WTC11 (cell line): ENCODE results near the gene DLL4. TPM values are rescaled to one million over a fixed set of nuclear protein-coding genes. Genes with fewer than 3 reads are reported as not detected.

Source experiments
- ATAC-seq: fragments of 200-7000 bp; cut with Tn5 transposase; 2 replicates; pipeline ENCODE4 v1.10.0; 2021; ENCODE audit warnings: mild to moderate bottlenecking, moderate library complexity
- CTCF ChIA-PET: fragments of 300-600 bp; sonication (Branson Sonifier 250); formaldehyde crosslinking; loops from one replicate; lab custom pipeline; 2021; ENCODE audit warnings: antibody characterized with exemption; lab: Charles Lee
- POLR2A ChIA-PET: fragments of 350-600 bp; sonication (Branson Sonifier 250); formaldehyde crosslinking; loops from one replicate; lab custom pipeline; 2021; ENCODE audit warnings: antibody characterized with exemption; lab: Charles Lee
- DNase-seq: peaks from one replicate; pipeline ENCODE4 v3.0.0; 2021; ENCODE audit warnings: low spot score
- H3K27ac Mint-ChIP-seq: 2 replicates; pipeline ENCODE4 v1.8.0; 2021; ENCODE audit warnings: mixed read lengths
- H3K27me3 Mint-ChIP-seq: 2 replicates; pipeline ENCODE4 v1.8.0; 2021; ENCODE audit warnings: low read depth, mild to moderate bottlenecking, moderate library complexity, mixed read lengths
- H3K36me3 Mint-ChIP-seq: 2 replicates; pipeline ENCODE4 v1.8.0; 2021; ENCODE audit warnings: mixed read lengths
- H3K4me1 Mint-ChIP-seq: 2 replicates; pipeline ENCODE4 v1.8.0; 2022; ENCODE audit warnings: mixed read lengths
- H3K4me3 Mint-ChIP-seq: 2 replicates; pipeline ENCODE4 v1.8.0; 2021; ENCODE audit warnings: mild to moderate bottlenecking, moderate library complexity, mixed read lengths
- H3K9me3 Mint-ChIP-seq: 2 replicates; pipeline ENCODE4 v1.8.0; 2021; ENCODE audit warnings: mixed read lengths
- ARID4B ChIP-seq: sonication (generic); formaldehyde crosslinking; IDR thresholded peaks from 2 replicates; pipeline ENCODE4 v1.8.0; 2023; ENCODE audit warnings: missing genetic modification reagents, mild to moderate bottlenecking, borderline replicate concordance
- ATF1 ChIP-seq: sonication (generic); formaldehyde crosslinking; IDR thresholded peaks from 2 replicates; pipeline ENCODE4 v1.8.1; 2023; ENCODE audit warnings: mild to moderate bottlenecking, moderate library complexity, missing genetic modification reagents
- CBFB ChIP-seq: sonication (generic); formaldehyde crosslinking; IDR thresholded peaks from 2 replicates; pipeline ENCODE4 v1.8.1; 2022; ENCODE audit warnings: mild to moderate bottlenecking, low read depth, missing genetic modification reagents
- CREM ChIP-seq: sonication (generic); formaldehyde crosslinking; IDR thresholded peaks from 2 replicates; pipeline ENCODE4 v1.8.1; 2022; ENCODE audit warnings: mild to moderate bottlenecking, missing genetic modification reagents, moderate library complexity
- E2F1 ChIP-seq: sonication (generic); formaldehyde crosslinking; IDR thresholded peaks from 2 replicates; pipeline ENCODE4 v1.8.0; 2022; ENCODE audit warnings: mild to moderate bottlenecking, missing genetic modification reagents
- EMX1 ChIP-seq: fragments of 250-450 bp; sonication (Bioruptor Pico); IDR thresholded peaks from 2 replicates; pipeline ENCODE4 v1.8.0; 2021; ENCODE audit warnings: mild to moderate bottlenecking
- ESRRA ChIP-seq: sonication (generic); formaldehyde crosslinking; IDR thresholded peaks from 2 replicates; pipeline ENCODE4 v1.8.1; 2022; ENCODE audit warnings: mild to moderate bottlenecking, missing genetic modification reagents, borderline replicate concordance
- ETV6 ChIP-seq: sonication (generic); formaldehyde crosslinking; IDR thresholded peaks from 2 replicates; pipeline ENCODE4 v1.8.1; 2022; ENCODE audit warnings: mild to moderate bottlenecking, missing genetic modification reagents
- FOXJ3 ChIP-seq: sonication (generic); formaldehyde crosslinking; IDR thresholded peaks from 2 replicates; pipeline ENCODE4 v1.9.0; 2021; ENCODE audit warnings: missing genetic modification reagents, mild to moderate bottlenecking, borderline replicate concordance
- FOXK1 ChIP-seq: sonication (generic); formaldehyde crosslinking; IDR thresholded peaks from 2 replicates; pipeline ENCODE4 v1.8.0; 2022; ENCODE audit warnings: mild to moderate bottlenecking, moderate library complexity, missing genetic modification reagents
- FOXP4 ChIP-seq: sonication (generic); formaldehyde crosslinking; IDR thresholded peaks from 2 replicates; pipeline ENCODE4 v1.8.0; 2022; ENCODE audit warnings: mild to moderate bottlenecking, missing genetic modification reagents
- GABPB1 ChIP-seq: sonication (generic); formaldehyde crosslinking; IDR thresholded peaks from 2 replicates; pipeline ENCODE4 v1.8.1; 2023; ENCODE audit warnings: mild to moderate bottlenecking, missing genetic modification reagents
- GRHL2 ChIP-seq: fragments of 250-450 bp; sonication (Bioruptor Pico); IDR thresholded peaks from 2 replicates; pipeline ENCODE4 v1.8.0; 2022; ENCODE audit warnings: mild to moderate bottlenecking, moderate library complexity; ENCODE audit not compliant: insufficient replicate concordance, severe bottlenecking
- IRF2 ChIP-seq: sonication (generic); formaldehyde crosslinking; IDR thresholded peaks from 2 replicates; pipeline ENCODE4 v1.8.0; 2022; ENCODE audit warnings: low read depth, missing genetic modification reagents, borderline replicate concordance
- MYBL2 ChIP-seq: sonication (generic); formaldehyde crosslinking; IDR thresholded peaks from 2 replicates; pipeline ENCODE4 v1.8.1; 2023; ENCODE audit warnings: mild to moderate bottlenecking, moderate library complexity, missing genetic modification reagents
- NFATC4 ChIP-seq: fragments of 250-450 bp; sonication (Bioruptor Pico); IDR thresholded peaks from 2 replicates; pipeline ENCODE4 v1.9.0; 2021; ENCODE audit warnings: mild to moderate bottlenecking
- NR2C2 ChIP-seq: sonication (generic); formaldehyde crosslinking; IDR thresholded peaks from 2 replicates; pipeline ENCODE4 v1.8.0; 2022; ENCODE audit warnings: mild to moderate bottlenecking, missing genetic modification reagents
- OVOL2 ChIP-seq: fragments of 250-450 bp; sonication (Bioruptor Pico); IDR thresholded peaks from 2 replicates; pipeline ENCODE4 v1.9.0; 2021; ENCODE audit warnings: mild to moderate bottlenecking, borderline replicate concordance
- PRRX2 ChIP-seq: fragments of 250-450 bp; sonication (Bioruptor Pico); IDR thresholded peaks from 2 replicates; pipeline ENCODE4 v1.8.0; 2021; ENCODE audit warnings: mild to moderate bottlenecking
- SMAD3 ChIP-seq: sonication (generic); formaldehyde crosslinking; IDR thresholded peaks from 2 replicates; pipeline ENCODE4 v1.8.0; 2022; ENCODE audit warnings: missing genetic modification reagents, mild to moderate bottlenecking, borderline replicate concordance
- SMAD4 ChIP-seq: sonication (generic); formaldehyde crosslinking; IDR thresholded peaks from 2 replicates; pipeline ENCODE4 v1.8.0; 2022; ENCODE audit warnings: mild to moderate bottlenecking, missing genetic modification reagents
- SP1 ChIP-seq: sonication (generic); formaldehyde crosslinking; conservative IDR thresholded peaks from 2 replicates; pipeline ENCODE4 v1.8.1; 2022; ENCODE audit warnings: missing genetic modification reagents
- TEAD1 ChIP-seq: sonication (generic); formaldehyde crosslinking; IDR thresholded peaks from 2 replicates; pipeline ENCODE4 v1.8.0; 2022; ENCODE audit warnings: mild to moderate bottlenecking, missing genetic modification reagents
- TEAD4 ChIP-seq: sonication (generic); formaldehyde crosslinking; IDR thresholded peaks from 2 replicates; pipeline ENCODE4 v1.8.0; 2022; ENCODE audit warnings: mild to moderate bottlenecking, missing genetic modification reagents
- ZNF121 ChIP-seq: sonication (generic); formaldehyde crosslinking; IDR thresholded peaks from 2 replicates; pipeline ENCODE4 v1.8.0; 2023; ENCODE audit warnings: missing genetic modification reagents
- ZNF423 ChIP-seq: fragments of 250-450 bp; sonication (Bioruptor Pico); IDR thresholded peaks from 2 replicates; pipeline ENCODE4 v2.1.2; 2022; ENCODE audit warnings: mild to moderate bottlenecking, moderate library complexity
- ZNF532 ChIP-seq: fragments of 250-450 bp; sonication (Bioruptor Pico); IDR thresholded peaks from 2 replicates; pipeline ENCODE4 v1.9.0; 2021; ENCODE audit warnings: mild to moderate bottlenecking, borderline replicate concordance
- total RNA-seq: library from RNA; stranded (reverse); gene quantifications from 3 replicates; pipeline ENCODE4 v1.2.3, GENCODE V29; 2021

DLL4 gene
- total RNA-seq, 1 experiment from 2014 or later = 0.94 TPM

GRCh38 chr15:40956541-40956982, 27.4 kb downstream of the DLL4 start (continued):
- TF ChIP-seq ZNF423 (no peak), ESRRA (no peak), NFATC4 (CRISPR knock-in tag) (peak; percentile 9; the same call in 1 of the 2 replicates), MYBL2 (CRISPR knock-in tag) (no peak), ARID4B (CRISPR knock-in tag) (peak; percentile 28; the same call in 1 of the 2 replicates), SMAD4 (no peak), ETV6 (CRISPR knock-in tag) (no peak), FOXP4 (CRISPR knock-in tag) (no peak), GRHL2 (CRISPR knock-in tag) (no peak)

- H3K4me3 Mint-ChIP-seq = no peak overlapping the region
- peaks cover 2% of the 10 kb centered on the region; the same call in 1 of the 2 replicates for H3K9me3 Mint-ChIP-seq
- DNase-seq (no peak), ATAC-seq (no peak)
- POLR2A ChIA-PET = interaction anchor here (0.6 to 2.9 kb wide), 5 partner anchors 8 to 59 kb away, joined by 3 to 17 read pairs (median 3); partner anchors contain the start of gene DLL4
- no peak overlapping the region for H3K27ac Mint-ChIP-seq
- peaks cover 46% of the 10 kb centered on the region for H3K4me1 Mint-ChIP-seq
- H3K36me3 Mint-ChIP-seq = peaks cover 10% of the 10 kb centered on the region
- CTCF ChIA-PET = interaction anchor here (2.1 to 9.6 kb wide), 2 partner anchors 15 to 42 kb away, joined by 6 to 99 read pairs; no protein-coding TSS in a partner anchor
- no peaks in the 10 kb centered on the region for H3K27me3 Mint-ChIP-seq
- TF ChIP-seq TEAD1 (CRISPR knock-in tag) (no peak), ATF1 (CRISPR knock-in tag) (no peak), IRF2 (CRISPR knock-in tag) (no peak), SP1 (CRISPR knock-in tag) (no peak), ZNF532 (CRISPR knock-in tag) (no peak), FOXJ3 (CRISPR knock-in tag) (no peak), NR2C2 (CRISPR knock-in tag) (no peak), EMX1 (0 out of 2 replicates have a peak, but pooled peaks have one; percentile 15), PRRX2 (CRISPR knock-in tag) (no peak), CBFB (CRISPR knock-in tag) (no peak), GABPB1 (CRISPR knock-in tag) (no peak), FOXK1 (CRISPR knock-in tag) (no peak), ZNF121 (CRISPR knock-in tag) (peak; percentile 90), OVOL2 (CRISPR knock-in tag) (no peak), E2F1 (CRISPR knock-in tag) (no peak), TEAD4 (CRISPR knock-in tag) (no peak), SMAD3 (CRISPR knock-in tag) (no peak), NFATC4 (CRISPR knock-in tag) (peak; percentile 8; the same call in 1 of the 2 replicates), CREM (no peak)
Observed at GRCh38 chr15:40957041-40957555, 28.0 kb downstream of the DLL4 start.
